ENCODE results near the gene SHOC1.

DNA sequence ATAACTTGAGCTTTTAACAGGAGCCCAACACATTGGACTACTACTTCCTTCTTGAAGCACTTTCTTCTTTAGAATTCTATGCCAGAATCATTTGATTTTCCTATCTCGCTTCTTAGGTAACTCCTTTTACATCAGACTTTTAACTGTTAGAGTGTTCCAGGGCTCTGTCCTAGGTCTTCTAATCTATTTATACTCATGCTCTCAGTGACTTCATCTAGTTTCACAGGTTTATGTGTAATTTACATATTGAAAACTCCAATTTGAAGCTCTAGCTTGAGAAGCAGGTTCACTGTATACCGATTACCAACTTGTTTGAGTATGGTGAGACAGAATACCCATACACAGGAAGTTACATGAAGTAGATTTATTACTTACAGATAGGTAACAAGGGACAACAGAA, 11.3 kb downstream of the SHOC1 start:
- TF ChIP-seq, protein P1, sequence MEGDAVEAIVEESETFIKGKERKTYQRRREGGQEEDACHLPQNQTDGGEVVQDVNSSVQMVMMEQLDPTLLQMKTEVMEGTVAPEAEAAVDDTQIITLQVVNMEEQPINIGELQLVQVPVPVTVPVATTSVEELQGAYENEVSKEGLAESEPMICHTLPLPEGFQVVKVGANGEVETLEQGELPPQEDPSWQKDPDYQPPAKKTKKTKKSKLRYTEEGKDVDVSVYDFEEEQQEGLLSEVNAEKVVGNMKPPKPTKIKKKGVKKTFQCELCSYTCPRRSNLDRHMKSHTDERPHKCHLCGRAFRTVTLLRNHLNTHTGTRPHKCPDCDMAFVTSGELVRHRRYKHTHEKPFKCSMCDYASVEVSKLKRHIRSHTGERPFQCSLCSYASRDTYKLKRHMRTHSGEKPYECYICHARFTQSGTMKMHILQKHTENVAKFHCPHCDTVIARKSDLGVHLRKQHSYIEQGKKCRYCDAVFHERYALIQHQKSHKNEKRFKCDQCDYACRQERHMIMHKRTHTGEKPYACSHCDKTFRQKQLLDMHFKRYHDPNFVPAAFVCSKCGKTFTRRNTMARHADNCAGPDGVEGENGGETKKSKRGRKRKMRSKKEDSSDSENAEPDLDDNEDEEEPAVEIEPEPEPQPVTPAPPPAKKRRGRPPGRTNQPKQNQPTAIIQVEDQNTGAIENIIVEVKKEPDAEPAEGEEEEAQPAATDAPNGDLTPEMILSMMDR (IDR thresholded peaks at IDR 0.05) = no peak
- no peak for TF ChIP-seq EZH2 (IDR thresholded peaks at IDR 0.05; ENCODE audit: borderline replicate concordance, insufficient read depth, low read depth, low read length, poor library complexity, severe bottlenecking)

Data from B cell (primary cell).